Kidney capillary endothelial cell (primary cell): ENCODE data around the gene ELMO1.

ENCODE experiments used
- DNase-seq: peaks from one replicate; pipeline ENCODE4 v3.0.0-alpha.2; 2018; ENCODE audit warnings: low spot score

The ELMO1 gene

GRCh38 chr7:37448636-37449361 lies at the start of gene ELMO1:
Gene ELMO1, minus strand, starts transcription at chr7:37448864. Its CDS starts 106,174 bp downstream, at chr7:37342690.
- DNase-seq = peak; percentile 87

- DNase-seq = no peak
Observed at GRCh38 chr7:37497576-37497975, 48.9 kb upstream of the ELMO1 start.

- DNase-seq = peak; percentile 39
Observed at GRCh38 chr7:37495574-37496184, 47.0 kb upstream of the ELMO1 start.

GRCh38 chr7:37494926-37495325 lies 46.3 kb upstream of the ELMO1 start:
- no peak for DNase-seq

GRCh38 chr7:37493810-37494209 lies 45.1 kb upstream of the ELMO1 start:
- no peak for DNase-seq

GRCh38 chr7:37493123-37493522 lies 44.5 kb upstream of the ELMO1 start:
- no peak for DNase-seq

- DNase-seq = no peak
Observed at GRCh38 chr7:37491919-37492694, 43.4 kb upstream of the ELMO1 start.

GRCh38 chr7:37489703-37490102 lies 41.0 kb upstream of the ELMO1 start:
- DNase-seq = no peak

GRCh38 chr7:37488163-37488764 lies 39.6 kb upstream of the ELMO1 start:
- DNase-seq = peak; percentile 19

- no peak for DNase-seq
Observed at GRCh38 chr7:37484426-37485073, 35.9 kb upstream of the ELMO1 start.

- DNase-seq = no peak
Observed at GRCh38 chr7:37483627-37484026, 35.0 kb upstream of the ELMO1 start.

GRCh38 chr7:37482953-37483352 lies 34.3 kb upstream of the ELMO1 start:
- no peak for DNase-seq

GRCh38 chr7:37482505-37482904 lies 33.8 kb upstream of the ELMO1 start:
- DNase-seq = no peak

GRCh38 chr7:37481722-37482288 lies 33.1 kb upstream of the ELMO1 start:
- no peak for DNase-seq

GRCh38 chr7:37481154-37481553 lies 32.5 kb upstream of the ELMO1 start:
- no peak for DNase-seq

GRCh38 chr7:37480041-37481031 lies 31.7 kb upstream of the ELMO1 start:
- DNase-seq = peak; percentile 79

GRCh38 chr7:37476881-37477450 lies 28.3 kb upstream of the ELMO1 start:
- DNase-seq = no peak

- DNase-seq = no peak
Observed at GRCh38 chr7:37476428-37476827, 27.8 kb upstream of the ELMO1 start.

- no peak for DNase-seq
Observed at GRCh38 chr7:37475646-37476045, 27.0 kb upstream of the ELMO1 start.

- DNase-seq = no peak
Observed at GRCh38 chr7:37471619-37472018, 23.0 kb upstream of the ELMO1 start.
